Sigmoid colon (tissue), 4 donors: ENCODE measurements around the gene CENPA.

Experiments
- CTCF ChIP-seq, 4 experiments: fragments of 450-650 bp in 3 of 4; fragments of 200-600 bp in 1 of 4; IDR thresholded peaks; one replicate each; pipeline ENCODE4 v1.5.1; 2016 to 2019; ENCODE audit warnings: antibody characterized with exemption in 4 of 4, mild to moderate bottlenecking in 3 of 4, moderate library complexity in 2 of 4
- POLR2AphosphoS5 ChIP-seq, 4 donors: sonication (generic); formaldehyde crosslinking; IDR thresholded peaks; one replicate each; pipeline ENCODE4 v1.6.1; 2017; ENCODE audit warnings: antibody characterized with exemption in 4 of 4

DNA sequence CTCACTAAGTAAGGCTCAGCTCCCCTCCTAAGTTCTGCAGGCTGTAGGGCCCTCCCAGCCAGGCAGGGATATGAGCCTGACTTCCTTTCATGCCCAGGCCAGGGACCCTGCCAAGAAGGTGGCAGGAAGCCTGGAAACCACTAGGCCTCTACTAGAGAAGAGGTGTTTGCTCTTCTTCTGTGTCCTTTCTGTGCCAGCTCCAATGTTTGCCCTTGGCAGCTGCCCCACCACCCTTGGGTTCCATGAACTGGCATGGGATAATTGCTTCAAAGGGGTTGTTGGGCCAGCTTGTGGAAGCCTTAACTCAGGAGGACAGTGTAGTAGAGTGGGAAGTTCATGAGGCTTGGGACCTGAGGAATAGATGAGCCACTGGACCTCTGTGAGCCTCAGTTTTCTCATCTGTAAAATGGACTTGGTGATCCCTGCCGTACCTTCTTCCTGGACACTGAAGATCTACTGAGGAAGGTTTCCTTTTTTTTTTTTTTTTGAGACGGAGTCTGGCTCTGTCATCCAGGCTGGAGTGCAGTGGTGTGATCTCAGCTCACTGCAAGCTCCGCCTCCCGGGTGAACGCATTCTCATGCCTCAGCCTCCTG is 17.9 kb upstream of the CENPA start:
- TF ChIP-seq CTCF (IDR thresholded peaks at IDR 0.05), result no peak
- no peak for TF ChIP-seq POLR2AphosphoS5 (IDR thresholded peaks at IDR 0.05)
